H1 (cell line): ENCODE results near the gene CHN2. TPM values are rescaled to one million over a fixed set of nuclear protein-coding genes. Genes with fewer than 3 reads are reported as not detected.

Experiments used
- CTCF ChIA-PET: fragments of 300-600 bp; sonication (Branson Sonifier 250); formaldehyde crosslinking; loops from one replicate; lab custom pipeline; 2021; ENCODE audit not compliant: partially characterized antibody; lab: Charles Lee
- POLR2A ChIA-PET: fragments of 300-600 bp; sonication (Branson Sonifier 250); formaldehyde crosslinking; loops from one replicate; lab custom pipeline; 2021; ENCODE audit warnings: inconsistent platforms; ENCODE audit not compliant: partially characterized antibody; lab: Charles Lee
- DNase-seq, 2 experiments: peaks; one replicate each; pipeline versions ENCODE4 v3.0.0 to v3.0.0-alpha.2; 2010 to 2022; ENCODE audit warnings: low spot score in 2 of 2, low read depth in 1 of 2, mixed read lengths in 1 of 2
- FAIRE-seq: peaks from 2 replicates; lab custom pipeline; 2011; peaks lifted over from hg19 to GRCh38; lab: Jason Lieb, UNC
- H2AFZ ChIP-seq: 2 replicates; pipeline ENCODE4 v1.8.1; 2012; ENCODE audit warnings: low read length, inconsistent platforms
- H2AK5ac ChIP-seq: 2 replicates; pipeline ENCODE4 v1.6.1; 2013; ENCODE audit warnings: low read depth, low read length
- H2BK120ac ChIP-seq: replicated peaks from 2 replicates; pipeline ENCODE3; 2013; ENCODE audit warnings: low read depth, low read length, inconsistent platforms
- H2BK12ac ChIP-seq: 2 replicates; pipeline ENCODE4 v1.6.1; 2013; ENCODE audit warnings: low read depth, low read length
- H2BK15ac ChIP-seq: 2 replicates; pipeline ENCODE4 v1.6.1; 2013; ENCODE audit warnings: low read length
- H2BK20ac ChIP-seq: 2 replicates; pipeline ENCODE4 v1.6.1; 2013; ENCODE audit warnings: low read length
- H2BK5ac ChIP-seq: 2 replicates; pipeline ENCODE4 v1.6.1; 2013; ENCODE audit warnings: low read depth, low read length
- H3K14ac ChIP-seq: 2 replicates; pipeline ENCODE4 v1.6.1; 2013; ENCODE audit warnings: inconsistent platforms; ENCODE audit not compliant: insufficient read length
- H3K18ac ChIP-seq: 2 replicates; pipeline ENCODE4 v1.6.1; 2013; ENCODE audit warnings: low read length; ENCODE audit errors: extremely low read depth
- H3K23ac ChIP-seq: 2 replicates; pipeline ENCODE4 v1.6.1; 2013; ENCODE audit warnings: inconsistent platforms; ENCODE audit not compliant: insufficient read length
- H3K23me2 ChIP-seq: 2 replicates; pipeline ENCODE4 v1.6.1; 2013; ENCODE audit warnings: low read depth, low read length
- H3K27ac ChIP-seq: 2 replicates; pipeline ENCODE4 v1.6.1; 2011; ENCODE audit warnings: low read depth, low read length, inconsistent platforms
- H3K27me3 ChIP-seq, 4 experiments: replicated peaks in 1 of 4; 1 replicate in 1 of 4; 2 replicates in 3 of 4; pipeline versions ENCODE4 v1.6.1 to v1.8.1; 2011 to 2013; ENCODE audit warnings: low read length in 3 of 4, mild to moderate bottlenecking in 3 of 4, inconsistent platforms in 2 of 4, mixed read lengths in 2 of 4, moderate library complexity in 1 of 4; ENCODE audit not compliant: control insufficient read depth in 3 of 4, insufficient read depth in 3 of 4; ENCODE audit errors: extremely low read depth in 1 of 4
- H3K36me3 ChIP-seq, 4 experiments: 2 replicates each; pipeline versions ENCODE4 v1.6.1 to v1.8.1; 2011 to 2013; ENCODE audit warnings: mild to moderate bottlenecking in 4 of 4, low read length in 3 of 4, moderate library complexity in 2 of 4, control low read depth in 1 of 4, inconsistent platforms in 1 of 4; ENCODE audit not compliant: insufficient read depth in 4 of 4, control insufficient read depth in 2 of 4
- H3K4ac ChIP-seq: replicated peaks from 2 replicates; pipeline ENCODE3; 2013; ENCODE audit warnings: low read length, low read depth, mixed read lengths, inconsistent platforms; ENCODE audit not compliant: insufficient read length
- H3K4me1 ChIP-seq, 4 experiments: replicated peaks in 1 of 4; 1 replicate in 1 of 4; 2 replicates in 3 of 4; pipeline versions ENCODE4 v1.6.1 to v1.8.1; 2011 to 2013; ENCODE audit warnings: low read length in 3 of 4, inconsistent platforms in 2 of 4, mixed read lengths in 1 of 4; ENCODE audit not compliant: insufficient read depth in 4 of 4, control insufficient read depth in 3 of 4
- H3K4me2 ChIP-seq, 2 experiments: 2 replicates each; pipeline versions ENCODE4 v1.6.1 to v1.8.1; 2011 to 2013; ENCODE audit warnings: low read depth in 2 of 2, low read length in 2 of 2, control low read depth in 1 of 2, inconsistent platforms in 1 of 2, mild to moderate bottlenecking in 1 of 2; ENCODE audit not compliant: insufficient read depth in 1 of 2
- H3K4me3 ChIP-seq, 4 experiments: fragments of 200-600, 300-600 bp in 1 of 4; sonication (generic), shearing (Covaris generic), sonication (Bioruptor Twin) in 1 of 4; 2 replicates each; pipeline versions ENCODE4 v1.5.1 to v1.8.1; 2011 to 2016; ENCODE audit warnings: low read length in 4 of 4, low read depth in 3 of 4, control low read depth in 2 of 4, inconsistent platforms in 2 of 4, mild to moderate bottlenecking in 2 of 4, mixed read lengths in 1 of 4, moderate library complexity in 1 of 4; ENCODE audit not compliant: insufficient read depth in 2 of 4; ENCODE audit errors: extremely low read depth in 1 of 4
- H3K56ac ChIP-seq: replicated peaks from 2 replicates; pipeline ENCODE3; 2013; ENCODE audit warnings: low read depth, mild to moderate bottlenecking, mixed read lengths, low read length, inconsistent platforms; ENCODE audit not compliant: insufficient read length
- H3K79me1 ChIP-seq: 2 replicates; pipeline ENCODE4 v1.6.1; 2013; ENCODE audit warnings: low read depth, low read length, control low read depth
- H3K79me2 ChIP-seq, 2 experiments: 2 replicates each; pipeline versions ENCODE4 v1.6.1 to v1.8.1; 2012 to 2013; ENCODE audit warnings: low read length in 2 of 2, mild to moderate bottlenecking in 2 of 2, inconsistent platforms in 1 of 2; ENCODE audit not compliant: insufficient read depth in 2 of 2, control insufficient read depth in 1 of 2
- H3K9ac ChIP-seq, 4 experiments: replicated peaks in 1 of 4; 1 replicate in 1 of 4; 2 replicates in 3 of 4; pipeline versions ENCODE4 v1.6.1 to v1.8.1; 2011 to 2013; ENCODE audit warnings: low read depth in 3 of 4, low read length in 3 of 4, control low read depth in 2 of 4, mild to moderate bottlenecking in 2 of 4, moderate library complexity in 2 of 4, inconsistent platforms in 1 of 4; ENCODE audit errors: extremely low read depth in 1 of 4
- H3K9me3 ChIP-seq, 2 experiments: 2 replicates each; pipeline versions ENCODE4 v1.6.1 to v1.8.1; 2012 to 2013; ENCODE audit warnings: mild to moderate bottlenecking in 2 of 2, moderate library complexity in 2 of 2, control low read depth in 1 of 2, inconsistent platforms in 1 of 2, low read depth in 1 of 2, low read length in 1 of 2, mixed read lengths in 1 of 2; ENCODE audit not compliant: insufficient read depth in 2 of 2
- H4K20me1 ChIP-seq, 2 experiments: replicated peaks in 1 of 2; 2 replicates each; pipeline versions ENCODE3 to v1.8.1; 2011 to 2013; ENCODE audit warnings: inconsistent platforms in 2 of 2, low read length in 2 of 2, mild to moderate bottlenecking in 1 of 2; ENCODE audit not compliant: insufficient read depth in 2 of 2, control insufficient read depth in 1 of 2
- H4K5ac ChIP-seq: 2 replicates; pipeline ENCODE4 v1.6.1; 2013; ENCODE audit warnings: low read length, low read depth, mixed read lengths, inconsistent platforms; ENCODE audit not compliant: insufficient read length
- H4K8ac ChIP-seq: 2 replicates; pipeline ENCODE4 v1.8.0; 2013; ENCODE audit warnings: mild to moderate bottlenecking, moderate library complexity, low read length, inconsistent platforms; ENCODE audit not compliant: insufficient read depth; ENCODE audit errors: extremely low read depth
- H4K91ac ChIP-seq: replicated peaks from 2 replicates; pipeline ENCODE3; 2013; ENCODE audit warnings: low read length, mixed read lengths, inconsistent platforms; ENCODE audit not compliant: insufficient read length
- ASH2L ChIP-seq: fragments of 200-600, 300-600 bp; sonication (generic); IDR thresholded peaks from one replicate; pipeline ENCODE4 v1.7.1; 2017; ENCODE audit warnings: low read length
- BCL11A ChIP-seq, 2 experiments: IDR thresholded peaks; one replicate each; pipeline ENCODE4 v1.6.1; 2011; ENCODE audit warnings: low read depth in 2 of 2, low read length in 2 of 2, mild to moderate bottlenecking in 2 of 2
- CHD1 ChIP-seq: IDR thresholded peaks from 2 replicates; pipeline ENCODE4 v1.6.1; 2012; ENCODE audit warnings: low read depth, low read length, improper control_type of control experiment
- CTBP2 ChIP-seq: IDR thresholded peaks from 2 replicates; pipeline ENCODE4 v1.7.0; 2011; ENCODE audit warnings: borderline replicate concordance, mild to moderate bottlenecking, moderate library complexity, mixed read lengths, low read length; ENCODE audit not compliant: insufficient read depth, insufficient read length
- E2F6 ChIP-seq: IDR thresholded peaks from 2 replicates; pipeline ENCODE4 v1.6.1; 2012; ENCODE audit warnings: inconsistent platforms
- POLR2AphosphoS5 ChIP-seq: IDR thresholded peaks from 2 replicates; pipeline ENCODE4 v1.6.1; 2011; ENCODE audit warnings: low read depth, low read length
- SIN3A ChIP-seq, 2 experiments: IDR thresholded peaks in 1 of 2; conservative IDR thresholded peaks in 1 of 2; 2 replicates each; pipeline ENCODE4 v1.6.1; 2011 to 2012; ENCODE audit warnings: low read length in 2 of 2, improper control_type of control experiment in 1 of 2, low read depth in 1 of 2, mild to moderate bottlenecking in 1 of 2
- SIRT6 ChIP-seq: IDR thresholded peaks from one replicate; pipeline ENCODE4 v1.7.1; 2012; ENCODE audit warnings: low read length, inconsistent platforms
- ZNF274 ChIP-seq: IDR thresholded peaks from 2 replicates; pipeline ENCODE4 v1.7.0; 2012; ENCODE audit warnings: low read length, borderline replicate concordance; ENCODE audit errors: extremely low read depth
- WGBS, 2 experiments: shearing (Covaris generic) in 1 of 2; methylation state at CpG; one replicate each; pipeline versions ENCODE4 v1.1.6 to v1.1.7; 2013 to 2015; ENCODE audit warnings: low lambda C conversion rate in 2 of 2, mixed read lengths in 2 of 2, inconsistent platforms in 1 of 2, low coverage in 1 of 2, missing lambda C conversion rate in 1 of 2; ENCODE audit not compliant: insufficient replicate concordance in 2 of 2, insufficient coverage in 1 of 2, insufficient read length in 1 of 2; ENCODE audit errors: extremely low coverage in 1 of 2, missing lambda C conversion rate in 1 of 2; 5-methylcytosine and 5-hydroxymethylcytosine counted together
- polyA plus RNA-seq, 7 experiments: library from polyadenylated mRNA; depleted of rRNA in 3 of 7; stranded (reverse) in 5 of 7; unstranded in 2 of 7; fragments of >200 nt in 5 of 7; fragments of 200-250 nt in 2 of 7; gene quantifications; 1 replicate in 5 of 7; 2 replicates in 1 of 7; 4 replicates in 1 of 7; pipeline versions ENCODE4 v1.2.1 to v1.2.3, GENCODE V29; 2011 to 2013; ENCODE audit warnings: missing spikeins in 2 of 7, mixed read lengths in 2 of 7
- total RNA-seq: library from RNA; stranded (reverse); fragmentation: NEBNext Ultra II Directional; extraction: Animal tissue kit (Norgen Biotek cat#: 25700); gene quantifications from 2 replicates; pipeline ENCODE4 v1.2.1, GENCODE V29; 2021

CHN2 gene
- total and polyA plus RNA-seq, 2 of the 8 experiments (the other 6 are each of a cell fraction or from before 2014, with no cell fraction given), result 2.9 to 4.8 TPM

- Histone ChIP-seq H2AFZ (no peak overlapping the region), H3K23ac (no peak overlapping the region), H3K27me3 (no peaks in the 10 kb centered on the region), H3K23me2 (no peaks in the 10 kb centered on the region), H3K4me1 (no peaks in the 10 kb centered on the region), H3K36me3 (no peaks in the 10 kb centered on the region), H2BK12ac (no peak overlapping the region), H2BK120ac (no peak overlapping the region), H2BK15ac (no peak overlapping the region), H3K4me3 (no peak overlapping the region), H2AK5ac (no peak overlapping the region), H2BK20ac (no peak overlapping the region), H4K5ac (no peak overlapping the region), H4K8ac (no peak overlapping the region), H3K4me2 (no peak overlapping the region), H3K18ac (no peak overlapping the region), H3K79me1 (no peaks in the 10 kb centered on the region), H2BK5ac (no peak overlapping the region), H3K14ac (no peak overlapping the region), H3K27ac (no peak overlapping the region), H3K79me2 (no peaks in the 10 kb centered on the region), H3K56ac (no peak overlapping the region), H3K9ac (no peak overlapping the region), H3K4ac (no peak overlapping the region), H3K9me3 (no peaks in the 10 kb centered on the region), H4K20me1 (no peaks in the 10 kb centered on the region), H4K91ac (no peak overlapping the region)
- 84% methylated on average over 3 of the region's 3 CpGs; no CpG with 5 or more reads in 1 of the 2 experiments for WGBS, 2 experiments
- ChIA-PET CTCF (no interaction called here), POLR2A (no interaction called here)
- DNase-seq, result no peak
- TF ChIP-seq ASH2L (no peak), BCL11A (IDR thresholded peaks at IDR 0.05; ENCODE audit: low read depth in 2 of 2, low read length in 2 of 2) (no peak), POLR2AphosphoS5 (no peak), ZNF274 (no peak), SIRT6 (no peak), CHD1 (no peak), SIN3A (conservative IDR thresholded peaks at IDR 0.05 in 1 of 2, IDR thresholded peaks at IDR 0.05 in 1 of 2; ENCODE audit: low read depth in 1 of 2, low read length in 2 of 2) (no peak), CTBP2 (no peak), E2F6 (no peak)
- FAIRE-seq, result no peak
Measured at GRCh38 chr7:29435902-29436301, 241.3 kb downstream of the CHN2 start.
